ENCODE results near the gene LCN1. TPM values are rescaled to one million over a fixed set of nuclear protein-coding genes. Genes with fewer than 3 reads are reported as not detected.

Gene LCN1
- total and polyA plus RNA-seq, 4 donors: not detected

DNA sequence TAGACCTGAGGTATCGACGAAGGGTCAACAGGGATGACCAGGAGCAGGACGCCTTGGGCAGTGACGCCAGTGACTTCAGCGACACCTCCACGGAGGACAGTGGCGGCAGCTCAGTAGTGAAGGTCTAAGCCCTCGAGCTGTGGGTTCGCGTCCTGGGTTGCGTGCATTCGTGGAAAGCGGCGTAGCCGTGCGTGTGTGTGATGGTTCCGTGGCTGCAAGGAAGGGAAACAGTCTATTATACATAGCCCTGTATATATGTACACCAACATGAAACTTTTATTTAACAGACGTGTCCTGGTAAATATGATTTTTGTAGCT lies 33.3 kb upstream of the LCN1 start:
- Histone ChIP-seq H3K27ac (ENCODE audit: low read depth, low read length) (no peak overlapping the region), H3K27me3 (ENCODE audit: control insufficient read depth, insufficient read depth, low read length) (no peaks in the 10 kb centered on the region), H3K36me3 (ENCODE audit: control insufficient read depth, insufficient read depth, low read length) (peaks cover 72% of the 10 kb centered on the region), H3K9me3 (ENCODE audit: control insufficient read depth, insufficient read depth, low read length) (no peaks in the 10 kb centered on the region), H3K4me3 (ENCODE audit: low read depth, low read length) (no peak overlapping the region), H3K4me1 (ENCODE audit: control insufficient read depth, insufficient read depth, low read length) (no peaks in the 10 kb centered on the region)
- DNase-seq (ENCODE audit: low read depth in 4 of 6, low spot score in 6 of 6): no peak
- 98% methylated on average over 7 of the region's 18 CpGs for WGBS (ENCODE audit: insufficient coverage)

DNA sequence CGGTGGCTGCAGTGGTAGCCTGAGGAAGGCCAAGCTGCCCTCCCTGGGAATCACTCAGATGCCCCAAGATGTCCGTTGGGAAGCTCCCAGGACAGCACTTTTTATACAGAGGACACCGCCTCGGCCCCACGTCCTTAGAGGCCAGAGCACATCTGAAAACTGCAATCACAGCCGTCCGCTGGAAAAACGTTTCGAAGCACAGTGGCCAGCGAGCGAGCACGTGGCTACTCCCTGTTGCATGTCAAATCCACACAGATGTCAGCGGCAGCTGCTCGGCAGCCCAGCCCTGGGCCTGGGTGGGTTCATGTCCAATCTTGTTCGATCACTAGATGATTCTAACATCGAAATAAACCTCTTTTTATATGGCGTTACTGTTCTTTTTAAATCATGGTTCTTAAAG lies 32.7 kb upstream of the LCN1 start:
- Histone ChIP-seq H3K36me3 (ENCODE audit: control insufficient read depth, insufficient read depth, low read length) (peaks cover 73% of the 10 kb centered on the region), H3K27ac (ENCODE audit: low read depth, low read length) (no peak overlapping the region)

DNA sequence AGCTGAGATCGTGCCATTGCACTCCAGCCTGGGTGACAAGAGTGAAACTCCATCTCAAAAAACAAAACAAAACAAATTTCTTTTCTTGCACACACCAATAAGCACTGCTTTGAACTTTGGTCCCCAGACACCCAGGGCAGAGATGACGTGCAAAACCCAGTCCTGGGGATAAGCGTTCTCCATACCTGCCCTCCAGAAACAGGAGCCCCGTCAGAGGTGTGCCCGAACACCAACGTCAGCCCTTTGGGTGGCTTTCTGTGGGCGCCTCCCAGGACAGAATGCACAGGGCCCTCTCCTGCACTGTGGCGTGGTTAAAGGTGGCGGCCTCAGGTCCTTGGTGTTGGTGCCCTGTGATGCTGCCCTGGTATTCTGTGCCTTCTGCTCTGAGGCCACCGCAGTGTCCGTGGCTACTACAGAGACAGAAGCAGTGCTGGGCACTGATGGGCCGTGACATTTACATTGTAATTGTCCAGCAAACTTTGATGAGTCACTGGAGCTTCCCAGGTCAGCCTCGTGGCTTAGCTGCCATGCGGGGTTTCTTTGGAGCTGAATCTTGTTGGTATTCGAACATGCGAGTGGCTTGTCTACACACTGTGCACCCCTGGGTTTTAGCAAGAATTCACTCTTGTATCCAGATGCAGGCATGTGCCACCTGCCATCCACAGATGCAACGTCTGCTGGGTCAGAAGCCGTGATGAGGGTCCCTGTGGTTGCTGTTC lies 31.9 kb upstream of the LCN1 start:
- 92% methylated on average over 18 of the region's 18 CpGs for WGBS (ENCODE audit: insufficient coverage)
- Histone ChIP-seq H3K4me3 (ENCODE audit: low read depth, low read length) (no peak overlapping the region), H3K4me1 (ENCODE audit: control insufficient read depth, insufficient read depth, low read length) (no peaks in the 10 kb centered on the region), H3K27ac (ENCODE audit: low read depth, low read length) (no peak overlapping the region), H3K9me3 (ENCODE audit: control insufficient read depth, insufficient read depth, low read length) (no peaks in the 10 kb centered on the region), H3K36me3 (ENCODE audit: control insufficient read depth, insufficient read depth, low read length) (peaks cover 67% of the 10 kb centered on the region), H3K27me3 (ENCODE audit: control insufficient read depth, insufficient read depth, low read length) (no peaks in the 10 kb centered on the region)
- DNase-seq (ENCODE audit: low read depth in 4 of 6, low spot score in 6 of 6): no peak

More for the DNA sequence above, 32.7 kb upstream of the LCN1 start:
- DNase-seq (ENCODE audit: low read depth in 4 of 6, low spot score in 6 of 6): no peak
- no peaks in the 10 kb centered on the region for H3K27me3 ChIP-seq (ENCODE audit: control insufficient read depth, insufficient read depth, low read length)
- 92% methylated on average over 17 of the region's 17 CpGs for WGBS (ENCODE audit: insufficient coverage)
- no peak overlapping the region for H3K4me3 ChIP-seq (ENCODE audit: low read depth, low read length)
- no peaks in the 10 kb centered on the region for H3K4me1 ChIP-seq (ENCODE audit: control insufficient read depth, insufficient read depth, low read length)
- no peaks in the 10 kb centered on the region for H3K9me3 ChIP-seq (ENCODE audit: control insufficient read depth, insufficient read depth, low read length)

DNA sequence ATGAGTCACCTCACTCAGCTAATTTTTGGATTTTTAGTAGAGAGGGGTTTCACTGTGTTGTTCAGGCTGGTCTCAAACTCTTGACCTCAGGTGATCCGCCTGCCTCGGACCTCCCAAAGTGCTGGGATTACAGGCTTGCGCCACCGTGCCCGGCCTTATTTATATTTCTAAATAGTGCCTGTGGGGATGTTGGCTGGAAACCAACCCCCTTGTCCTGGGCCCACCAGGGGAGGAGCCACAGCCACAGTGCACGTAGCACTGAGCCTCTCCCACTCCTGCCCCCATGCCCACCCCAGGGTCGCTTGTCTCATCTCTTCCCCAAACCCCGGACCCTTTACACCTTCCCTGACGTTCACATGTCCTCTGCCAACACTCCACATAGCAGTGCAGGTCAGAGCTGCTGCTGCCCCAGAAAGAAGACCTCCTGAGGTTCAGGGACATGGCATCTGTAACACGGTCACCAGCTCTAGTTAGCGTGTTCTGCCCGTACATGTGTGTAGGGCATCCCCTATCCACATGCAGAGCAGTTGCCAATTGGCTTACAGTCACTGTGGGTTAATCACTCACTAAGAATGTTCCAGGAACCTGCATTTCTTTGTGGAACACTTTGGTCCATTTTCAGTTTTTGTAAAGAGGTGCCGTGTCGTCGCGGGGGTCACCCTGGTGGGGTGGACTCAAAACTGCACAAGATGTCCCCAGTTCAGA lies 30.9 kb upstream of the LCN1 start:
- Histone ChIP-seq H3K36me3 (ENCODE audit: control insufficient read depth, insufficient read depth, low read length) (peaks cover 62% of the 10 kb centered on the region), H3K27me3 (ENCODE audit: control insufficient read depth, insufficient read depth, low read length) (no peaks in the 10 kb centered on the region), H3K4me1 (ENCODE audit: control insufficient read depth, insufficient read depth, low read length) (no peaks in the 10 kb centered on the region), H3K27ac (ENCODE audit: low read depth, low read length) (no peak overlapping the region), H3K9me3 (ENCODE audit: control insufficient read depth, insufficient read depth, low read length) (no peaks in the 10 kb centered on the region), H3K4me3 (ENCODE audit: low read depth, low read length) (no peak overlapping the region)
- 84% methylated on average over 16 of the region's 16 CpGs for WGBS (ENCODE audit: insufficient coverage)
- no peak for DNase-seq (ENCODE audit: low read depth in 4 of 6, low spot score in 6 of 6)

DNA sequence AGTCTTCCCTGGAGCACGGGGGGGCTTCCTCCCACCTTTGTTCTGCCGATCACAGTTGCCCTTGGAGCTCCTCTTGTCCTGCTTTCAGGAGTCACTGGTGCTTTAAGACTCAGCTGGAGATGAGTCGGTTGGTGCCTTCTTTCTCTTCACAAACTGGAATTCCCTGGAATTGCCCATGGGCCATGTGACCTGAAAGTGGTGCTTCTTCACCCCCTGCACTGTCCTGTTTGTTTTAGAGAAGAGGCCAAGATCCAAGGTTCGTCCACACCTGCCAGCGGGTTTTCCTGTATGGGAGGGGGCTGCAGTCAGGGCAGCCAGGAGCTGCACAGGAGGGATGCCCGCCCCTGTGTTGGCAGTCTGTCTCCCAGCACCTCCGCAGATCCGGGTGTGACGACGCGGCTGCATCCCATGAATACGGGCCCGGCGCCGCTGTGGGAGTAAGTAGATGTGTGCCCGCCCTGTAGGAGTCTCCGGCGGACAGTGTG lies 30.2 kb upstream of the LCN1 start:
- H3K4me1 ChIP-seq (ENCODE audit: control insufficient read depth, insufficient read depth, low read length): no peaks in the 10 kb centered on the region
- WGBS (ENCODE audit: insufficient coverage): 58% methylated on average over 10 of the region's 18 CpGs

DNA sequence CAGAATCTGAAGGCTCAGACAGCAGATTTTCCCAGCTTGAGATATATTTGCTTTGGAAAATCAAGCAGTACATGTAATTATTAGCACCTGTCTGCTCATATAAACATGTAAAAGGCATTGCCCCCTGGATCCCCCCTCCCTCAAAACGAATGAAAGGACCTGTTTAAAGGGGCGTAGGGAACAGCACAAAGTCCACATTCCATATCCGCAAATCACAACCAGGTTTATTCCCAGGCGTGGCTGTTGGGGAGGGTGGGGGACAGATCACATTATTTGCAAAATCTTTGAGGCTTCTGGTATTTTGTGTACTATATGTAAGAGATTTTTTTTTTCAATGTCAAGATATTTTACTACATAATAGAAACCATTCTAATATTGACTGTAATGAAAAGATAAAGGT lies 29.5 kb upstream of the LCN1 start:
- DNase-seq (ENCODE audit: low read depth in 4 of 6, low spot score in 6 of 6): no peak
- Histone ChIP-seq H3K27ac (ENCODE audit: low read depth, low read length) (no peak overlapping the region), H3K36me3 (ENCODE audit: control insufficient read depth, insufficient read depth, low read length) (peaks cover 48% of the 10 kb centered on the region), H3K27me3 (ENCODE audit: control insufficient read depth, insufficient read depth, low read length) (no peaks in the 10 kb centered on the region), H3K9me3 (ENCODE audit: control insufficient read depth, insufficient read depth, low read length) (no peaks in the 10 kb centered on the region), H3K4me3 (ENCODE audit: low read depth, low read length) (no peak overlapping the region), H3K4me1 (ENCODE audit: control insufficient read depth, insufficient read depth, low read length) (no peaks in the 10 kb centered on the region)
- no CpG with 5 or more reads among the region's 4 CpGs for WGBS (ENCODE audit: insufficient coverage)

More for the DNA sequence above, 30.2 kb upstream of the LCN1 start:
- Histone ChIP-seq H3K4me3 (ENCODE audit: low read depth, low read length) (no peak overlapping the region), H3K27ac (ENCODE audit: low read depth, low read length) (no peak overlapping the region), H3K27me3 (ENCODE audit: control insufficient read depth, insufficient read depth, low read length) (no peaks in the 10 kb centered on the region), H3K9me3 (ENCODE audit: control insufficient read depth, insufficient read depth, low read length) (no peaks in the 10 kb centered on the region), H3K36me3 (ENCODE audit: control insufficient read depth, insufficient read depth, low read length) (peaks cover 55% of the 10 kb centered on the region)
- no peak for DNase-seq (ENCODE audit: low read depth in 4 of 6, low spot score in 6 of 6)

DNA sequence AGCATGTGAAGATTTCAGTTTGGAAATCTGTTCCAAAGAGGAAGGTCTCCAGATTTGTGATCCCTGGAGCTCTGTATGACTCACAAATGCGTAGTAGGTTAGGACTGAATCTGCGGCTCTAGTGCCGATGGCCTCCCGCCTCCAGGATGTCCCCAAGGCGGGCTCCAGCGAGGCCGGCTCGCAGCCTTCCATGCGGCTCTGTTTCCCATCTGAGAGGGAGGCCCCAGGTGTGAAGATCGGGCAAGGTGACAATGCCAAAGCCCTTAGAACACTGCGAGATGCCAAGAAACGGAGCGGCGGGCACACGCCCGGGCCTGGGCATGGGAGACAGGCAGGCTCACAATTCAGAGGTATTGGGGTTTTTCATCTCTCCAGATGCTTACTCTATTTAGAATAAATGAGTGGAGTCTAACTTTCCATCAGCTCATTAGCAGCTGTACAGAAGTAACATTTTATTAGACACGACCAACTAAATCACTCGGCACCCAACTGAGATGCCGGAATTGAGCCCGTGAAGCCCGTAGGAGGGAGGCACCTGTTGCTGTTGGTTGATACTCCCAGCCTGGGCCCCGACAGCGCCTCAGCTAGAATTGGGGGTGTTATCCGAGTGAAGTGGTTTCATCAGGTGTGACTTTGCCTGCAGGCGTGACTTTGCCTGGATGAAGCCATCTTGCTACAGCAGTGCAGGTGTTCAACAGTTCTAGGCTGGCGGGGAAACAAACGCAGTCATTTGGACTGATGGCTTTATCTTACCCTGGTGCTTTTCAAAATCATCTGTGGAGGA lies 28.2 kb upstream of the LCN1 start:
- Histone ChIP-seq H3K4me1 (ENCODE audit: control insufficient read depth, insufficient read depth, low read length) (no peaks in the 10 kb centered on the region), H3K36me3 (ENCODE audit: control insufficient read depth, insufficient read depth, low read length) (peaks cover 35% of the 10 kb centered on the region), H3K27ac (ENCODE audit: low read depth, low read length) (no peak overlapping the region), H3K9me3 (ENCODE audit: control insufficient read depth, insufficient read depth, low read length) (no peaks in the 10 kb centered on the region), H3K4me3 (ENCODE audit: low read depth, low read length) (no peak overlapping the region), H3K27me3 (ENCODE audit: control insufficient read depth, insufficient read depth, low read length) (no peaks in the 10 kb centered on the region)
- DNase-seq (ENCODE audit: low read depth in 4 of 6, low spot score in 6 of 6): peak in 1 of 6 donors; percentile 57
- WGBS (ENCODE audit: insufficient coverage): 83% methylated on average over 18 of the region's 27 CpGs

DNA sequence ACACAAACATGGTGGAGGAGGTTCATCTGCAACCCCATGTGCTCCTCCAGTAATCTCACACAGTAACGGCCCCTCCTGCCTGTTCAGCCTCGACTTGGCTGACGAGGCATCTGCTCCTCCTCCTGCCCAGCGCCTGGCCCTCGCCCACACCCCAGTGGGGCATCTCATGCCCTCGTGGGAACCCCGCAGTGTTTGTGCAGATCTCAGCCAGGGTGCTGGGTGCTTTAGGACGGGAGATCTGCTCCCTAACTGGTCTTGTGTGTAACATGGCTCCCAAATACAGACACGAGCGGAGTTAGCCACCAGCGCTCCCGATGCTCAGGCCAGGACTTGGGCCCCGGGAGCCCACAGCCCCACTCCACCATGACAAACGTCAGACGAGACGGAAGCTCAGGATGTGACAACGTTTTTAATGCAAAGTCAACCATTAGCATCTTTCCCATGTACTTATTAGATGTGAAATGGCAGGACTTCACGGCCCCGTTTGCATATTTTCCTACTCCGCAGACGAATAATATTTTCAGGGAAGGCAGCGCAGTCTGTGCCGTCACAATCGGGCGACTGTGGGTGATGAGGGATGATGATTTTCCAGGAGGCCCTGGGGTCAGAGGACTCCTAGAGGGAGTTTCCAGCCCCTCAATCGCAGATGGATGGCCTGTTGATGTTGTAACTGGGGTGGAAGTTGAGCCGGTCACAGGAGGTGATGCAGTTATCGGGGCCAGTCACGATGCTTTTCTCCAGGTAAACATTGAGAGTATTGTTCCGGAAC lies 26.3 kb upstream of the LCN1 start:
- no peaks in the 10 kb centered on the region for H3K9me3 ChIP-seq (ENCODE audit: control insufficient read depth, insufficient read depth, low read length)
- H3K36me3 ChIP-seq (ENCODE audit: control insufficient read depth, insufficient read depth, low read length): peaks cover 25% of the 10 kb centered on the region
- no peaks in the 10 kb centered on the region for H3K27me3 ChIP-seq (ENCODE audit: control insufficient read depth, insufficient read depth, low read length)
- no peak for DNase-seq (ENCODE audit: low read depth in 4 of 6, low spot score in 6 of 6)
- no peak overlapping the region for H3K27ac ChIP-seq (ENCODE audit: low read depth, low read length)
- no peak overlapping the region for H3K4me3 ChIP-seq (ENCODE audit: low read depth, low read length)
- 91% methylated on average over 24 of the region's 30 CpGs for WGBS (ENCODE audit: insufficient coverage)
- H3K4me1 ChIP-seq (ENCODE audit: control insufficient read depth, insufficient read depth, low read length): peaks cover 17% of the 10 kb centered on the region

DNA sequence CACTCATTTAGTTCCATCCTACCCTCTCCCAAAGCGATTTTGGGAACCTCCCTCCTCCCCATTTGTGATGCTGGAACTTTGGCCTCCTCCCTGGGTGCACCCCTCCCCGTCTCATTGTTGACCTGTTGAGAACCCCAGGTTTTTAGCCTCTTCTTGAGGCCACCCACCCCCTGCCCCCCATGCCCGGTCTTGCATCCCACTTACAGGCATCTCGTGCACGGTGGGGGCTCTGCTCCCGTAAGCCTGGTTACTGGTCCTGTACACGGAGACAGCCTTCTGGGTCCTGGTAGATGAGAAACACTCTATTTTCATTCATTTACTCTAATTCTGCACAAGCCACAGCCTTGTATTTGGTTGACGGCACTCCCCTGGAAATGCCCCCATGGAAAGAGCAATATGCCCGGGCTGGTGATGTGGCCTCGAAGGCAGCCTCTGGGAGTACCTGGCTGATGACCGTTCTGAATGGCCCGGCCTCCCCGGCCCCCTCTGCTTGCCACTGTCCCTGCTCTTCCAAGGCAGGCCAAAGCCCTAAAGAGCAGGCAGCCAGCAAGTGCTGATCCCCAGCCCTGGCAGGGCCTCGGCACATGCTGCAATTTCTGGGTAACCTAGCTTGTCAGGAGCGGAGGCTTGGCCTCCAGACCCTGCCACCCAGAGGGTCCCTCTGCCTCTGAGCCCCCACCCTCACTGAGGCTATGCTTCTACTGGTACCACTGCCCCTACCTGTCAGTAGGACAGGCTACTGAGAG lies 22.7 kb upstream of the LCN1 start:
- H3K36me3 ChIP-seq (ENCODE audit: control insufficient read depth, insufficient read depth, low read length): peaks cover 29% of the 10 kb centered on the region
- H3K27me3 ChIP-seq (ENCODE audit: control insufficient read depth, insufficient read depth, low read length): no peaks in the 10 kb centered on the region
- H3K27ac ChIP-seq (ENCODE audit: low read depth, low read length): no peak overlapping the region
- WGBS (ENCODE audit: insufficient coverage): 82% methylated on average over 12 of the region's 15 CpGs
- no peak overlapping the region for H3K4me3 ChIP-seq (ENCODE audit: low read depth, low read length)
- H3K9me3 ChIP-seq (ENCODE audit: control insufficient read depth, insufficient read depth, low read length): no peaks in the 10 kb centered on the region
- DNase-seq (ENCODE audit: low read depth in 4 of 6, low spot score in 6 of 6): no peak
- peaks cover 36% of the 10 kb centered on the region for H3K4me1 ChIP-seq (ENCODE audit: control insufficient read depth, insufficient read depth, low read length)

All from spinal cord (tissue), 10 donors.